GM13977 (cell line): Measurements from ENCODE around the gene JMY.

Source experiments
- DNase-seq: peaks from one replicate; pipeline ENCODE4 v3.0.0; 2012; ENCODE audit warnings: low spot score
- in situ Hi-C: fragments of 300-500 bp; cut with MboI; formaldehyde crosslinking; loops from one replicate; pipeline ENCODE4 v1.12.0; 2022; ENCODE audit warnings: low sequenced_read_pairs, low pct_unique_long_range_greater_than_20kb, mixed read lengths, inconsistent platforms; ENCODE audit not compliant: unreplicated experiment
- TF ChIP-seq, protein P1 (sequence below): IDR thresholded peaks from 2 replicates; pipeline ENCODE4 v1.5.1; 2012; ENCODE audit warnings: mild to moderate bottlenecking, control low read depth; ENCODE audit not compliant: insufficient read depth; ENCODE audit errors: extremely low read depth, missing control alignments

JMY gene

DNA sequence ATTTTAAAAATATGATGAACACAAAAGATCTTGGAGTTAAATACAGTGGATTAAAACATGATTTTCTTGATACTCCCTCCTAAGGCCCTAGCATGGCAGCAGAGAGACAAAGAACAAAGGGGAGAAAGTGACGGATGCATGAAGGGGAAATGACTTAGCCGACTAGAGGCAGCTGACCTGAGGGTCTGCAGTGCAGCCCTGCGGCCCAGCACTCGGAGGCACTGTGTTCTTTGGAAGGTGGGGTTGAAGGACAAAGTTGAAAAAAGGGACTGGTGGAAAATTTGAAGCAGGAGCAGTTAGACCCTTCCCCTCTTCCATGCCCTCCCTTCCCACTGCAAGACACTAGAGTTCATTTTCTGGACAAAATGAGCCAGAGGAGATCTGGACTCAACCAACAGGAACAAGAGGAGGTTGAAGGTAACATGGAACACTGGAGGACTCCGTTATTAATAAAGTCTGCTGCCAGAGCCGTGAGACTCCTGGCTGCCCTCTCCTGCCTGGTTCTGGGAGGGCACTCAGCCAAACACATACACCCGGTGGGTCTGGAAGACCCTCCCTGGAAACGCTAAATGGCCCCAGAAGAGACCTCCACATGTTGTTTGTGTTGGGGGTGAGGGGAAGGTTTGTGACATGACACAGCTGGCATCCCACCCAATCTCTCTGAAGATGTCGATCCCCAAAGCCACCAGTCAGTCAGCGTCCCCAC is 98.1 kb downstream of the JMY start:
- TF ChIP-seq, protein P1, sequence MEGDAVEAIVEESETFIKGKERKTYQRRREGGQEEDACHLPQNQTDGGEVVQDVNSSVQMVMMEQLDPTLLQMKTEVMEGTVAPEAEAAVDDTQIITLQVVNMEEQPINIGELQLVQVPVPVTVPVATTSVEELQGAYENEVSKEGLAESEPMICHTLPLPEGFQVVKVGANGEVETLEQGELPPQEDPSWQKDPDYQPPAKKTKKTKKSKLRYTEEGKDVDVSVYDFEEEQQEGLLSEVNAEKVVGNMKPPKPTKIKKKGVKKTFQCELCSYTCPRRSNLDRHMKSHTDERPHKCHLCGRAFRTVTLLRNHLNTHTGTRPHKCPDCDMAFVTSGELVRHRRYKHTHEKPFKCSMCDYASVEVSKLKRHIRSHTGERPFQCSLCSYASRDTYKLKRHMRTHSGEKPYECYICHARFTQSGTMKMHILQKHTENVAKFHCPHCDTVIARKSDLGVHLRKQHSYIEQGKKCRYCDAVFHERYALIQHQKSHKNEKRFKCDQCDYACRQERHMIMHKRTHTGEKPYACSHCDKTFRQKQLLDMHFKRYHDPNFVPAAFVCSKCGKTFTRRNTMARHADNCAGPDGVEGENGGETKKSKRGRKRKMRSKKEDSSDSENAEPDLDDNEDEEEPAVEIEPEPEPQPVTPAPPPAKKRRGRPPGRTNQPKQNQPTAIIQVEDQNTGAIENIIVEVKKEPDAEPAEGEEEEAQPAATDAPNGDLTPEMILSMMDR, result no peak
- in situ Hi-C loops, result no loop called here
- DNase-seq, result no peak

DNA sequence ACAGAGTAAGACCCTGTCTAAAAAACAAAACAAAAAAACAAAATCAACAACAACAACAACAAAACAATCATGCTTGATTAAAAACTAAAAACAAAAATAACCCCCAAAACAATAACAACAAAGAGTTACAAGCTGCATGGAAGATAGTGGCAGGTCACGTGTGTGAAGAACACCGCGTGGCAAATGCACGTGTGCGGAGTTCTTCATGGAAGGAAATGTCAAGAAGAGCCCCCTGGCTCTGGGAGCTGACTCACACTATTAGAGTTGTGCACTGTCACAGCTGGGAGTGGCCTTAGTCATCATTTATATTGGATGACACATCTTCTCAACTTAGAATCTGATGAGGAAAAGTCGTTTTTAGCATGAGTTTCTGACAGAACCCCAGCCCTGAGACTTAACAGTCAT is 110.5 kb downstream of the JMY start:
- TF ChIP-seq, protein P1, result no peak
- DNase-seq, result no peak
- in situ Hi-C loops, result no loop called here

GRCh38 chr5:79349047-79349446 is 113.1 kb downstream of the JMY start:
- TF ChIP-seq, protein P1, result no peak
- DNase-seq, result no peak
- in situ Hi-C loops, result no loop called here

GRCh38 chr5:79349881-79350280 is 114.0 kb downstream of the JMY start:
- in situ Hi-C loops, result no loop called here
- DNase-seq, result no peak
- TF ChIP-seq, protein P1, result no peak

DNA sequence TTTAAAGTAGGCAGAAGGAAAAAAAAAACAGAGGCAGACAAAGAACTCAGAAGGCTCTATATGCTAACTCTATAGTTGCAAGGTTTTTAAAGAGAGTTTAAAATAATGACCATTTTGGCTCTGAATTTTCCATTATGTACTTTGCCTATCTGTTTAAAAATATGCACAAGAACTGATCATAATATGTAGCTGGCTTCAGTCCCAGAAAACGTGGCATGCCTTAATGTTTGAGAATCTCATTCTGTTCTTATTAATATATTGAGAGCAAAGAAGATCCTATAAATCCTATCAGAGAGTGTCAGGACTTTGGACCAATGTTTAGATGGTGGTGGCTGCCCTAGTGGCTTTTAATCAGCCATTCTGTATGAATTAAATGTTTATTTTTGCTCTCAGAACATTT is 121.5 kb downstream of the JMY start:
- TF ChIP-seq, protein P1, result no peak
- DNase-seq, result no peak
- in situ Hi-C loops, result no loop called here
